GM18873 (cell line): ENCODE measurements around the gene PFN1.
"Not testable (repeated sequence)": the region's sequence is repeated elsewhere in the genome, so short reads cannot be mapped to it uniquely, and the experiment has no call there.

ENCODE experiments used
- ATAC-seq: cut with Tn5 transposase; IDR thresholded peaks from one replicate; pipeline ENCODE4 v1.9.1; 2021; ENCODE audit warnings: mild to moderate bottlenecking, moderate library complexity, moderate number of reproducible peaks; ENCODE audit not compliant: unreplicated experiment, low FRiP score

PFN1 gene

GRCh38 chr17:4931963-4932362 lies 16.4 kb downstream of the PFN1 start, which contains the start of gene GP1BA:
TSS of gene GP1BA (plus strand) at chr17:4932277. CDS start at chr17:4932605, 328 bp downstream.
- no peak for ATAC-seq

- no peak for ATAC-seq
Measured at GRCh38 chr17:4928881-4929280, 19.4 kb downstream of the PFN1 start.

GRCh38 chr17:4926577-4927335 lies 21.6 kb downstream of the PFN1 start:
- not testable (repeated sequence) for ATAC-seq

GRCh38 chr17:4921320-4921719 lies 27.0 kb downstream of the PFN1 start:
- no peak for ATAC-seq

- no peak for ATAC-seq
Measured at GRCh38 chr17:4920351-4921048, 27.8 kb downstream of the PFN1 start.

- ATAC-seq = no peak
Measured at GRCh38 chr17:4919511-4920047, 28.8 kb downstream of the PFN1 start.

GRCh38 chr17:4914551-4914950 lies 33.8 kb downstream of the PFN1 start:
- ATAC-seq = not testable (repeated sequence)

- ATAC-seq = no peak
Measured at GRCh38 chr17:4913994-4914393, 34.3 kb downstream of the PFN1 start.

GRCh38 chr17:4908711-4909496 lies 39.4 kb downstream of the PFN1 start:
- no peak for ATAC-seq

GRCh38 chr17:4908301-4908700 lies 40.0 kb downstream of the PFN1 start:
- no peak for ATAC-seq

- not testable (repeated sequence) for ATAC-seq
Measured at GRCh38 chr17:4906642-4907041, 41.7 kb downstream of the PFN1 start.

- ATAC-seq = no peak
Measured at GRCh38 chr17:4903051-4903818, 45.1 kb downstream of the PFN1 start, which contains the start of gene CHRNE. TSS of gene CHRNE (minus strand) at chr17:4903098. CDS start at chr17:4903063, 35 bp downstream.

GRCh38 chr17:4902540-4902939 lies 45.8 kb downstream of the PFN1 start:
- no peak for ATAC-seq

GRCh38 chr17:4901648-4902344 lies 46.5 kb downstream of the PFN1 start:
- ATAC-seq = no peak

- no peak for ATAC-seq
Measured at GRCh38 chr17:4901108-4901647, 47.2 kb downstream of the PFN1 start.

GRCh38 chr17:4900231-4901107 lies 47.9 kb downstream of the PFN1 start:
- ATAC-seq = no peak

- no peak for ATAC-seq
Measured at GRCh38 chr17:4899341-4900230, 48.7 kb downstream of the PFN1 start, which contains the start of gene C17orf107. TSS of gene C17orf107 (plus strand) at chr17:4899536. CDS start at chr17:4899763, 227 bp downstream.
